B cell (primary cell): ENCODE data around the gene TRIO.

ENCODE experiments used
- EZH2 ChIP-seq: IDR thresholded peaks from 2 replicates; pipeline ENCODE4 v1.6.1; 2012; ENCODE audit warnings: borderline replicate concordance, low read depth, mild to moderate bottlenecking, moderate library complexity, low read length; ENCODE audit not compliant: insufficient read depth, poor library complexity, severe bottlenecking
- TF ChIP-seq, protein P1 (sequence below): fragments of 200-600 bp; IDR thresholded peaks from one replicate; pipeline ENCODE4 v1.8.0; 2022; ENCODE audit warnings: antibody characterized with exemption, mild to moderate bottlenecking

DNA sequence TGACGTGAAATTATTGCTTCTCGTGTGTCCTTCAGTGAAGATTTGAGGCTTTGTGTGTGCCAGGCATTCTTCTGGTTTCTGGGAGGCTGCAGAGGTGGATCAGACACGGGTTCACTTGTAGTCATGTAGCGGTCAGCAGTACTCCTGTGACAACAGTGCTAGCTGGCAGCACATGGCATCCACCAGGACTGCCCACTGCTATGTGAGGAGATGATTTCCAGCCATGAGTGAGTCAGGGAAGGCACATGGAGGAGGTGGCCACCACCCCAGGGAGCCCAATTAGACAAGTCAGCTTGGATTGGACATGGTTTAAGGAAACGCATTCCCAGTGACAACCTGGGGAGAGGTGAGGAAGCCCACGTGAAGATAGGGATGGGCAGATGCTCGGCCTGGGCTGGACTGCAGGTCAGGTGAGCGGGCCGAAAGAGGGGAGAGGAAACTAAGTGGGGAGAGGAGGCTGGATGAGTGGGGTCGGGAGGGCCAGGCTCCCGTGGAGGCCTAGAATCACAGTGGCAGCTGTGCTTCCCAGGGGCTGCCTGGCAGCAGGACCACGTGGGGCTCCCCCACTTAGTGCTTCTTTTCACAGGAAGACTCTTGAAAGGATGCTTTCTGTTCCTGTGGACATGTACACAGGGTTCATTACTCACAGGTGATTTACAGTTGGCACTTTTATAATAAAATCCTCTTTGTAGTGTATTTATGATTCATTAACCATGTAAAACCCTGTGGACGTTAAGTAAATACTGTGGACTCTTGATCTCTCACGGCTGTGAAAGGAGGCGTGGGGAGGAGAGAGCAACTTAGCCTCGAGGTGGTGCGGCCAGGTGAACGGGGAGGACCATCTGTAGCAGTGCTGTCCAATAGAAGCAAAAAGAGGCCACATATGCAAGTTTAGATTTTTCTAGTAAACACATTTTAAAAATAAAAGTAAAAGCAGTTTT is 358.5 kb downstream of the TRIO start:
- TF ChIP-seq, protein P1, sequence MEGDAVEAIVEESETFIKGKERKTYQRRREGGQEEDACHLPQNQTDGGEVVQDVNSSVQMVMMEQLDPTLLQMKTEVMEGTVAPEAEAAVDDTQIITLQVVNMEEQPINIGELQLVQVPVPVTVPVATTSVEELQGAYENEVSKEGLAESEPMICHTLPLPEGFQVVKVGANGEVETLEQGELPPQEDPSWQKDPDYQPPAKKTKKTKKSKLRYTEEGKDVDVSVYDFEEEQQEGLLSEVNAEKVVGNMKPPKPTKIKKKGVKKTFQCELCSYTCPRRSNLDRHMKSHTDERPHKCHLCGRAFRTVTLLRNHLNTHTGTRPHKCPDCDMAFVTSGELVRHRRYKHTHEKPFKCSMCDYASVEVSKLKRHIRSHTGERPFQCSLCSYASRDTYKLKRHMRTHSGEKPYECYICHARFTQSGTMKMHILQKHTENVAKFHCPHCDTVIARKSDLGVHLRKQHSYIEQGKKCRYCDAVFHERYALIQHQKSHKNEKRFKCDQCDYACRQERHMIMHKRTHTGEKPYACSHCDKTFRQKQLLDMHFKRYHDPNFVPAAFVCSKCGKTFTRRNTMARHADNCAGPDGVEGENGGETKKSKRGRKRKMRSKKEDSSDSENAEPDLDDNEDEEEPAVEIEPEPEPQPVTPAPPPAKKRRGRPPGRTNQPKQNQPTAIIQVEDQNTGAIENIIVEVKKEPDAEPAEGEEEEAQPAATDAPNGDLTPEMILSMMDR: no peak
- no peak for TF ChIP-seq EZH2
